HG02798 (cell line): Measurements from ENCODE around the gene SULT4A1.

Experiments used
- ATAC-seq: cut with Tn5 transposase; IDR thresholded peaks from one replicate; pipeline ENCODE4 v1.9.1; 2021; ENCODE audit warnings: mild to moderate bottlenecking; ENCODE audit not compliant: unreplicated experiment, poor library complexity

The SULT4A1 gene

DNA sequence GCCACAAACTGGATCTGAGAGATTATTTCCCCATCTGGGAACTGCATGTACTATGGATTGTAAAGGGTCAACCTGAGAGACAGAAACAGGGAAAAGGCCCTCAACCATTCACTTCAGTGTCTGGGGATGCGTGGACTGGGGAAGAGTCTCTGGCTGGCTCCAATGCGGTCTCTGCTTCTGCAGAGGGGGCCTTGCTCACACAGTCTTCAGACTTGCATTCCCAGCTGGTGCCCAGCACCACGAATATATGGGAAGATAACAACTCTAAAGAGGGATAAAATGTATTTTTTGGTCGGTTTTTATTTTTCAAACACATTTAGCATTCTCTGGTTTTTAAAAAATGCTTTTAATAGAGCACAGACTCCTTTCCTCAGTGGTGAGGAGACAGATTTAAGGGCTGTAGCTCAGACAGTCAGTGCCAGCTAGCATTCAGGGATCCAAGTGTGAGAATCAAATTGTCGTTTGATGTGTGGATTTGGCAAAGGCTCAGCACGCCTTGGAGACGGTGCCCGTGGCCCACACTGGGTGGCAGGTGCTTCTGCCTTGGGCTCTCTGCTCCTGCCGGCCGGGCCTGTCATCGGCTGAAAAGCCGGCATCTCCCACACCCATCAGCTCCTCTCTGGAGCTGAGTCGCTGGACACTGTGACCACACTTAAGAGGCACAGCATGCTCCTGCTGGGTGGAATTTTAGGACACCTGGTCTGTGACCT is 42.2 kb downstream of the SULT4A1 start:
- no peak for ATAC-seq

GRCh38 chr22:43819421-43819921 is 42.8 kb downstream of the SULT4A1 start:
- ATAC-seq, result no peak

- ATAC-seq, result no peak
These were observed 43.3 kb downstream of the SULT4A1 start for GRCh38 chr22:43818981-43819380.

DNA sequence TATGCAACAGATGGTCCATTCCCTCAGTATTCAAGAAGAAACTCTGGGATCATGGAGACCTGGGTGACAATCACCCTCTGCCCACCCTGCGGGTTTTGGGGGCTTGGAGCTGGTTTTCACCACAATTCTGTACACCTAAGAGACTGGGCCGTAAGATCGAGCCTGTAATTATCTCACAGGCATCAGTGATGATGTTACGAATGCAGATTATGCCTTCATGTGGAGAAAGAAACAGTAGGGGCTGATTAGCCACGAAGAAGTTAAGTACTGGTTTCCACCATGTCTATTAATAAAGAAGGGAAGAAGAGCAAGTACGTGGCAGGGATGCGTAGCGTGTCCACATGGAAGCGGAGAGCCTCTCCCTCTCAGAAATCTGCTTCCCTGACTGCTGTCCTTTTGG is 44.9 kb downstream of the SULT4A1 start:
- ATAC-seq, result no peak

DNA sequence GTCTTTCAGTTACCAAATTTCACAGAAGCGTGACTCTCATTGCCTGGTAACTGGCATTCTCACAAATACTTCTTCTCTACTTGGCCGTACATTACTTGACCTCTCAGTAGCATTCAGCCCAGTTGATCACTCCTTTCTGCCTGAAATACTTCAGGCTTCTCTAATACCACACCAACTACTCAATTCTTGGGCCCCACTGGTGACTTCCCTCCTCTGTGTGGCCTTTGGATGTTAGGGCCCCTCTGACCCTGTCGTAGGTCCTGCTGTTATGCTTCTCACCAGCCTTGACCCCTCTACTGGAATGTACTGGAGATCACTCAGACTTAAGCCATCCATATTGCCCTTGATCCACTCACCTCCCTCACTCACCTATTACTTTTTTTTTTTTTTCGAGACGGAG is 48.0 kb downstream of the SULT4A1 start:
- ATAC-seq, result no peak

DNA sequence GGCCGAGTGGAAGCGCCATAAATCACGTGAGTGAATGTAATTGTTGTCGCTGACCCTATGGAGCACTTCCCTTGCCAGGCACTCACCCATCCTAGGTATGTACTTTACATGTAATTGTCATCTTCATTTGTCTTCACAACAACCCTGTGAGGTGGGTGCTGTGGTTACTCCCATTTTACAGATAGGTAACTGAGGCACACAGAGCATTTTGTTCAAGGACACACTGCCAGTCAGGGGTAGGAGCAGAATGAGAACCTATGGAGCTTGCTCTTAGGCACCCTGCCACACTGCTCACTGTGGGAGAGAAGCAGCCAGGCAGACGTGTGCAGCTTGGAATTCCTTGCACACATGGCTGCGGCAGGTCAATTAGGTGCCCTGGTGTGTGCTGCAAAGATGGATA is 49.4 kb downstream of the SULT4A1 start:
- peak; percentile 2 for ATAC-seq

DNA sequence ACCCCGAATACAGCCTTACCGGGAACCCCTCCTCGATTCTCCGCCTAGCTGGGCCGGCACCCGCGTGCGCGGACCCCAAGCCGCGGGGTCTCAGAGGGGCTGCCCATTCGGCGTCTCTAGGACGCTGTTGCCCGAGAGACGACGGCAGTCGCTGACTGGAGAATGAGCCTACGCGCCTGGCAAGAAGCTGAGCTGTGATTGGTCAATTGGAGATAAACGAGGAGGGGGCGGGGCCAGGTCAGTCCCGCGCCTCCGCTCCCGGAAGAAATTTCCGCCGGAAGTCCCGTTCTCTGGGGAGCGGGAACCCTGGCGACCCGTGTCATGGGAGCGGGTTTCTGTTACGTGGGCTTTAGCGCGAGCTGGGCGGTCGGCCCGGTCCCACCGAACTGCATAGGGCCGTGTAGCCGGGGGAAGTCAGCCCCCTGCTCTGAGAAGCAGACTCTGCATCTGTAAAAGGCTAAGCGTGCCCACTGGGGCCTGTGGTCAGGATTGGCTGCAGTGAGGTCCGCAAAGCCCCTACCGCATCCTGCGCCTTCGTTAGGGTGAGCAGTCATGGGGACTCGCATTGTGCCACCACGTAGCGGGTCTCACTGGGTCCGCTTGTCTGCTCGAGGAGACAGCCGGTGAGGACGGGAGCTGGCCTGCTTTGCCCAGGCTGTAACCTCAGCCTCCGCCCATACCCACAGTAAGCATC is 50.0 kb downstream of the SULT4A1 start, which contains the start of gene EFCAB6:
Gene EFCAB6, minus strand, starts transcription at position 157 of the 694 bp plus-strand sequence. CDS start 29,987 bp downstream, outside the sequence.
- ATAC-seq, result peak; percentile 93

DNA sequence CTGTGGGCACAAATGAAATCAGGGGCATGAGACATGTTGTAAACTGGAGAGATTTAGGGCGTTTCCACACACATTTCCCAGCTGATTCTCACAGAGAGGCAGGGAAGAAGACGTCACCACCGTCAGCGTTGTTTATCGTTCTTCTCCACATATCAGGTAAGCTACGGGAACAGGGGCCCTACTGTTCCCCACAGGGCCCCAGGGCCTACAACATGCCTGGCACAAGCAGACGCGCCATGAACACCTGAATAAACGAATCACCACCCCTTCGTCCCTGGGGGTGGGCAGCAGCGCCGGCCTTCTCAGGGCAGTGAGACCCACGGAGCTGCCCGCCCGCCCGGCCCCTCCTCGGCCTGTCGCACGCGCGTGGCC is 50.5 kb downstream of the SULT4A1 start:
- ATAC-seq, result no peak

DNA sequence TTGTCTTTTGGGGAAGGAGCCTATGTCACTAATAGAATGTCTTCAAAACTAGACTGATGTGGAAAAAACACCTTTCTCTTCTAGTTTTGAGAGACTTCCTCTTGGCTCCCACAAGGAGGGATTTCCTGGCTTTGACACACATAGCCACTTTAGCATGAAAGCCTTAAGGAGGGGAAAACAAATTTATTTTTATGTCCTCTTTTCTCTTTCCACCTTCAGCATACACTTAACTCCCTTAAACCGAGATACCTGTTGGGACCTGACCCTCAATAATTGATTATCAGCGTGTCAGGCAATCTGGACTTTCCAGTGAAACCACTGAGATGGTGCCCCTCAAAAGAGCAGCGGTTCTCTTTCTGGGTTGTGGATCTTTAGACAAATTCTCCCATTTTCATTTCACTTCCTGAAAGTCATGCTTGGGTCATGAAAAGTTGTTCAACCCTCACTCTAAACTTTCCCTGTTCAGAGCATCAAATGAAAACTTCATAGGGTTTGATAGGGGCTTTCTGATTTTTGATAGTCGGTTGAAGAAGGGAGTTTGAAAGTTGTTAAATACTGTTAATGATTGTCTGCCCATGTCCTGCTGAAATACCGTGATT is 59.3 kb downstream of the SULT4A1 start:
- ATAC-seq, result no peak

GRCh38 chr22:43800970-43801369 is 61.3 kb downstream of the SULT4A1 start:
- no peak for ATAC-seq

GRCh38 chr22:43798492-43798891 is 63.8 kb downstream of the SULT4A1 start:
- no peak for ATAC-seq

GRCh38 chr22:43796567-43796966 is 65.7 kb downstream of the SULT4A1 start:
- ATAC-seq, result no peak

DNA sequence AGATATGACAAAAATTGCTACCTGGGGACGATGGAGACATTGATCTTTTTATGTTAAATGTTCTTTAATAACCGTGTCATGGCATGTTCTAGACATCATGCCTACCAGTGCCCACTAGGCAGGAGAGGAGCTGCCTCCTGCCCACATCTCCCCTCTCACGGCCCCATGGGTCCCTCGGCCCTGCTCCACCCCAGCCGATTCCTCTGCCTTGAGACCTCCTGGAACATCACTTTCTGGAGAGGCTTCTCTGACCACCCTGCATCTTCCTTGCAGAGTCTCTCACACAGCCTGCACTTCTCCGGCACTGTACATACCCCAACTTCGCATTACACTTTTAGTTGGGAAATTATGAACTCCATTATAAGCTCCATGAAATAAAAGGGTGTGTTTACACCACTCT is 67.0 kb downstream of the SULT4A1 start:
- ATAC-seq, result no peak

- ATAC-seq, result no peak
These were observed 69.4 kb downstream of the SULT4A1 start for GRCh38 chr22:43792905-43793304.

DNA sequence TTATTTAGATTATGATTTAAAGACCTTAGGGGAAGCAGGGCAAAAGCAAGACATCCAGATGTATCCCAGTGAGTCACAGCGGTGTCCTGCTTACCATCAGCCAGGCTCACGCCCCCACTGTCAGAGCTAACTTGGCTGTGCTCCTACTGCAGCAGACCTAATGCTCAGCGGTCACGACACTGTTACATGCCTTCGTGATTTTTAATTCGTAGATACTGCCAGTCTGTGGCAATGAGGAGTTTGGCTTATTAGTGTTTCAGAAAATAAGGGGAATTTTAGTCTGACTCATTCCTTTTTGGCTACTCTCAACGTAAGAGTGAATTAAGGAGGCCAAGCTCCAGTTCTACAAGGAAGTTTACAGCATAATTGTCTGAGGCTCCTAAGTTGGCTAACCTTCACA is 72.9 kb downstream of the SULT4A1 start:
- no peak for ATAC-seq

- ATAC-seq, result no peak
These were observed 78.5 kb downstream of the SULT4A1 start for GRCh38 chr22:43783777-43784176.

GRCh38 chr22:43782448-43782847 is 79.9 kb downstream of the SULT4A1 start:
- ATAC-seq, result no peak

DNA sequence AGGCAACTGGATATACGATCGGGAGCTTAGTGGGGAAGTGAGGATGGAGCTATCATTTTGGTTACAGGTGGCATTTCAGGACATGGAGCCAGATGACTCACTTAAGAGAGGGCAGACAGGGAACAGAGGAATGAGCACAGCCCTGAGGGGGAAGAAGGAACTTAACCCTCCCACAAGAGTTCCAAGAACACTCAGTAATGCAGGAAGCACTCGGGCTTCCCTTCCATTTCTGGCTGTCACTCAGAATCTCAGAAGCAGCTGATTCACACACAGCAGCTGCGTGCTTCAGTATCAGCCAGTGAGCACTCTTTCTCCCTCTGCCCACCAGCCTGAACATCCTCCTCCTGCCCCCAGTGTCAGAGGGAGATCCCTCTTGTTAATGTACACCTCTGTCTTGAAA is 85.0 kb downstream of the SULT4A1 start:
- no peak for ATAC-seq

DNA sequence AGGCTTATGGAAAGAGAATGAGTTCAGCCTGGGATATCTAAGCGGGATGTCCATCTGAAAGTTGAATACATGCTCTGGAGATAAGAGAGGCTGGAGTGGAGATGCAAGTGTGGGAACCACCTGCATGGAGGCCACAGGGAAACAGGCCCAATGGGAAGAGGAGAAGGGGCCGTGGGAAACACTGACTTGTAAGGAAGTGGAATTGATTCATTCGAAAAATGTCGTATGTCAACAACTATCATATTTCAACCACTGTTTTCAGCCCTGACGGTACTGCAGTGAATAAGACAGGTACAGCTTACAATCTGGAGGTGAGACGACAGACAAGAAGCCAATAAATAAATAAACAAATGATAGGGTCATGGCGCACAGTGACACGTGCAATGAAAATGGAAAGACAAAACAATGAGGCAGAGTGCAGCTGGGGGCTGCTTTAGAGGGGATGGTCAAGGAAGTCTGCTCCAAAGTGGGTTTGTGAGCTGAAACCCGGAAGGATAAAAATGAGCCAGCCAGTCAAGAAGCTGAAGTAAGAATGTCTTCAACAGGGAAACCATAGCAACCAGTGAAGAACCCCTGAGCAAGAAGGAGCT is 86.1 kb downstream of the SULT4A1 start:
- ATAC-seq, result no peak
